ENCODE measurements around the gene KLHL26. TPM values are rescaled to one million over a fixed set of nuclear protein-coding genes. Genes with fewer than 3 reads are reported as not detected.

Gene KLHL26
- total RNA-seq, 1 donor from 2014 or later, result 6.2 TPM

DNA sequence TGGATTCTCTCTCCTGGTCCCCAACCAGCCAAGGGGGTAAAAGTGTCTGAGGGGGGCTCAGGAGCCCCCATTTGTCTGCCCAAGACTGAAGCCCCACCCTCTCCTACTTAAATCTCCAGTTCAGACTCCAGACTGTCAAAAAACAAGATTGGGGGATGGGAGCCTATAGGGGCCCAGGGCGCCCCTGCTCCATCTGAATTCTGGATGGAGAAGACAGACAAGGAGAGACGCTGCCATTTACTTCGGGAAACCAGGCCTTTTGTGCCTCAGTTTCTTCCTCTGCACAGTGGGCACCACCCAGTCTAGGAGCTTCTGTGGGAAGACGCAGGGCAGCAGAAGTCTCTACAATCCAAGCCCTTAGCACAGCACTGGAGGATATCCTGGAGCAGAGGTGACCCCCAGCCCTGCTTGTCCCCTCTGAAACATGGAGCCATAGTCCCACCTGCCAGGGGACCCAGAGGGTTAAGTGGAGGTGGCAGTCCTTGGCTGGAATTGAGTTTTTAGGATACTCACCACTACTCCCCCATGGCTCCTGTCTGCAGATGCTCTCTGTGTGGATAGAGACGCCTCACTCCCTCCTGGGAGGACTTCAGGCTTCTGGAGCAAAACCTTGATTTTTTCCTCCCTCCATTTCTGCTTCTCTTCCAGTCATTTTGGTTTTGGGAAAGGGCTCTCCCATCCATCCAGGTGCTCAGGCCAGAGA lies 28.6 kb upstream of the KLHL26 start:
- H3K4me1 ChIP-seq, result peaks cover 74% of the 10 kb centered on the region
- H3K27ac ChIP-seq (replicated peaks), result no peak overlapping the region
- H3K36me3 ChIP-seq, result no peaks in the 10 kb centered on the region
- H3K27me3 ChIP-seq (ENCODE audit: low read depth), result peaks cover 96% of the 10 kb centered on the region
- intact Hi-C loops (cut with micrococcal nuclease), result no loop called here
- H3K9me3 ChIP-seq (replicated peaks), result no peaks in the 10 kb centered on the region
- no peak for DNase-seq
- H3K4me3 ChIP-seq, result peak overlapping the region; percentile 53
- TF ChIP-seq, protein P1, sequence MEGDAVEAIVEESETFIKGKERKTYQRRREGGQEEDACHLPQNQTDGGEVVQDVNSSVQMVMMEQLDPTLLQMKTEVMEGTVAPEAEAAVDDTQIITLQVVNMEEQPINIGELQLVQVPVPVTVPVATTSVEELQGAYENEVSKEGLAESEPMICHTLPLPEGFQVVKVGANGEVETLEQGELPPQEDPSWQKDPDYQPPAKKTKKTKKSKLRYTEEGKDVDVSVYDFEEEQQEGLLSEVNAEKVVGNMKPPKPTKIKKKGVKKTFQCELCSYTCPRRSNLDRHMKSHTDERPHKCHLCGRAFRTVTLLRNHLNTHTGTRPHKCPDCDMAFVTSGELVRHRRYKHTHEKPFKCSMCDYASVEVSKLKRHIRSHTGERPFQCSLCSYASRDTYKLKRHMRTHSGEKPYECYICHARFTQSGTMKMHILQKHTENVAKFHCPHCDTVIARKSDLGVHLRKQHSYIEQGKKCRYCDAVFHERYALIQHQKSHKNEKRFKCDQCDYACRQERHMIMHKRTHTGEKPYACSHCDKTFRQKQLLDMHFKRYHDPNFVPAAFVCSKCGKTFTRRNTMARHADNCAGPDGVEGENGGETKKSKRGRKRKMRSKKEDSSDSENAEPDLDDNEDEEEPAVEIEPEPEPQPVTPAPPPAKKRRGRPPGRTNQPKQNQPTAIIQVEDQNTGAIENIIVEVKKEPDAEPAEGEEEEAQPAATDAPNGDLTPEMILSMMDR (IDR thresholded peaks at IDR 0.05; ENCODE audit: borderline replicate concordance), result no peak

DNA sequence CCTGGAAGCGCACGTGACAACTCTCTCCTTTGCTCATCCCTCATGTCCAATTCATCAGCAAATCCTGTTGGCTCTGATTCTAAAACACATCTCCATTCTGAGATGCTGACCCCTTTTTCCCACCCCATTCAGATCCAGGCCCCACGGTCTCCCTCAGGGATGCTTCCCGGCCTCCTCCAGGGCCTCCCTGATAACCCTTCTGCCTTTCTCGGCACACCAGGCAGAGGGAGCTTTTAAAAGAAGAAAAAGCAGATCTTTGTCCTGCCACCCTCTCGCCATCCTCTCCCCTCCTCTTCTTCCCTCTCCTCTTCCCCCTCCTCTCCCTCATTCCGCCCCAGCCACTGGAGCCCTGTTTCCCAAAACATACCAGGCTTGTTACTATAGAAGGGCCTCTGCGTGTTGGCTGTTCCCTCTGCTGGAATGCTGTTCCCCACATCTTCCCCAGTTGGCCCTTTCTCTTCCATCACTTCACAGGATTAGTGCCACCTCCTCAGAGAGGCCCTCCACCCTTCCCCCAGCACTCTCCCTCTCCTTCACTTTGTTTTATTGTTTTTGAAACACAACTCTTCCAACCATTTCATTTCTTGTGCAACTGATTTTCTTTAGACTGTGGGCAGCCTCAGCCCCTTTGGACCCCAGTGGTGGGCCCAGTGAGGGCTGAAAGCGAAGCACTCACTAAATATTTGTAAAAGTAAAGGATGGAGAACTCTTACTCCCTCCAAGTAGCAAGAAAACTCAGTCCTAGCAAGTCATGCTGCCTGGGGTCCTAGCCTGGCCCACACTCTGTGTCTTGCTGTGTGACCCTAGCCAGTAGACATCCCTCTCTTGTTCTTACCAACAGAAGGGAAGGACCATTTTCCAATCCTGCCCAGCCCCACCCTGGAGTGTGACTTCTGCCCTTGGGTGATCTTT lies 27.8 kb upstream of the KLHL26 start:
- Histone ChIP-seq H3K4me1 (peaks cover 71% of the 10 kb centered on the region), H3K27me3 (ENCODE audit: low read depth) (peaks cover 96% of the 10 kb centered on the region), H3K36me3 (no peaks in the 10 kb centered on the region), H3K27ac (replicated peaks) (no peak overlapping the region), H3K9me3 (replicated peaks) (no peaks in the 10 kb centered on the region), H3K4me3 (no peak overlapping the region)
- TF ChIP-seq, protein P1 (IDR thresholded peaks at IDR 0.05; ENCODE audit: borderline replicate concordance), result no peak
- DNase-seq, result no peak
- intact Hi-C loops (cut with micrococcal nuclease), result no loop called here

DNA sequence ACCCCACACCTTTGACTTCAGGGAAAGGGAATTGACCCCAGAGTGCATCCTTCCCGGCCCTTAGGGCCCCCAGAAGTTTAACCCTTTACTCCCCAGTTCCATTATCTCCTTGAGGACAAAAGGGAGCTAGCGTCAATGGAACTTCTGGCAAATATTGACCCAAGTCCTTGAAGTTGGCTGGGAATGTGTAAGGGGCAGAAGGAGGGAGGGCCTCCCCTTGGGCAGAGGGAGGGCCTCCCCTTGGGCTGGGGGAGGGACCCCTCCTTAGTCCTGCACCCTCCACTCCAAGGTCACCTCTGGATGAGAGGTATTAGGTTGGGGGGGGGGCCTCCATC lies 27.1 kb upstream of the KLHL26 start:
- no peaks in the 10 kb centered on the region for H3K9me3 ChIP-seq (replicated peaks)
- no peak overlapping the region for H3K27ac ChIP-seq (replicated peaks)
- H3K27me3 ChIP-seq (ENCODE audit: low read depth), result peaks cover 96% of the 10 kb centered on the region
- no peak overlapping the region for H3K4me3 ChIP-seq
- DNase-seq, result no peak
- intact Hi-C loops (cut with micrococcal nuclease), result no loop called here
- H3K36me3 ChIP-seq, result no peaks in the 10 kb centered on the region
- H3K4me1 ChIP-seq, result peaks cover 66% of the 10 kb centered on the region
- TF ChIP-seq, protein P1 (IDR thresholded peaks at IDR 0.05; ENCODE audit: borderline replicate concordance), result no peak

DNA sequence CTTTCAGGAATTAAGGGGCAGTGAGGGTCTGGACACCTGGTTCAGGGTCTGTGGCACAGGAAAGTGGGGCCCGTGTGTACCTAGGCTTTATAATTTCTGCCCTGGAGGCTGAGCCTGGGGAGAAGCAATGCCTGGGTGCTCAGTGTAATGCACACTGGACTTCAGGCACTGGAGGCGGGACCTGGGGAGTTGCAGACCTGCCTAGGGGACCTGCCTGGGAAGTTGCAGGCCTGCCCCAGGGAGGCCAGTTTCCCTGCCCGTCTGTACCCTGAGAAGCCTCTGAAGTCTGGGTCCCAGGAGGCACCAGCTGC lies 26.6 kb upstream of the KLHL26 start:
- H3K4me3 ChIP-seq, result no peak overlapping the region
- DNase-seq, result no peak
- no peak overlapping the region for H3K27ac ChIP-seq (replicated peaks)
- H3K27me3 ChIP-seq (ENCODE audit: low read depth), result peaks cover 96% of the 10 kb centered on the region
- intact Hi-C loops (cut with micrococcal nuclease), result no loop called here
- H3K4me1 ChIP-seq, result peaks cover 64% of the 10 kb centered on the region
- no peaks in the 10 kb centered on the region for H3K36me3 ChIP-seq
- TF ChIP-seq, protein P1 (IDR thresholded peaks at IDR 0.05; ENCODE audit: borderline replicate concordance), result no peak
- H3K9me3 ChIP-seq (replicated peaks), result no peaks in the 10 kb centered on the region

DNA sequence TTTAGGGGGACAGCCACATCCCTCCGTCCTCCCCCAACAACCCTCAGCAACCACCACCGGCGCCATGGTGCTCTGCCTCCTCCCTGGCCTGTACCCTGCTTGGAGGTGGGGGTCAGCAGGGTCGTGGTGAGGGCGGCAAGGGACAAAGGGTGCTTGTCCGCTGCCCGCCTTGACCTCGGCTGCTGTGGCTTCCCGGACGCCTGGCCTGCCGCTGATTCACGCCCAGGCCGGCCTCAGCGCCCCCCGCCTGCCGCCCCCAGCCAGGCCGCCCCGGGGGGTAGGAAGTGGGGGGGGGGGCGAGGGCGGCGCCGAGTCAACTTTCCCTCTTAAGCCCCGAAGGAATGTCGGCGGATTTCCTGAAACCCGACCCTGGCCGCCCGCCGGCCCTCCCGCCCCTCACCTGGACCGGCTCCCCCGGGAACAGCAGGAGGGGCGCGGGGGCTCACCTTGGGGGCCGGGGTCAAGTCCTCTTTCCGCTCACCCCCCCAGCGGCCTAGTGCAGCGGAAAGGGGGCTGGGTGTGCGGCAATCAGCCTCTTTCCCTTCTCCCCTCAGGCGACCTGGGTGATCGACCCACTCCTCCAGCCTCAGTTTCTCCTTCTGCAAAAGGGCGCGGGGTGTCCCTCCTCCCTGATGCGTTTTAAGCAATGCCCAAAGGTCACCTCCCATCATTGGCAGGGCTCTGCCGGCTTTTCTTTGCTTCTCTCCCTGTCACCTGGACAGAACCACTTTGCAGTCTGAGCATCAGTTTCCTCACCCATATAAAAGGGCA lies 26.1 kb upstream of the KLHL26 start:
- intact Hi-C loops (cut with micrococcal nuclease), result no loop called here
- no peak for DNase-seq
- H3K4me1 ChIP-seq, result peaks cover 58% of the 10 kb centered on the region

More for the DNA sequence above, 26.1 kb upstream of the KLHL26 start:
- Histone ChIP-seq H3K9me3 (replicated peaks) (no peaks in the 10 kb centered on the region), H3K27ac (replicated peaks) (no peak overlapping the region), H3K27me3 (ENCODE audit: low read depth) (peaks cover 96% of the 10 kb centered on the region), H3K36me3 (no peaks in the 10 kb centered on the region), H3K4me3 (peak overlapping the region; percentile 33)
- TF ChIP-seq, protein P1 (IDR thresholded peaks at IDR 0.05; ENCODE audit: borderline replicate concordance), result no peak
